Osteoblast (primary cell): Measurements from ENCODE around the gene RASGRF2. TPM values are rescaled to one million over a fixed set of nuclear protein-coding genes. Genes with fewer than 3 reads are reported as not detected.

Source experiments
- DNase-seq: peaks from one replicate; pipeline ENCODE4 v3.0.0; 2011; ENCODE audit warnings: low spot score, mixed read lengths; ENCODE audit not compliant: insufficient read length; ENCODE audit errors: missing footprints
- H2AFZ ChIP-seq: 2 replicates; pipeline ENCODE4 v1.6.0; 2011; ENCODE audit warnings: mild to moderate bottlenecking, low read length
- H3K27ac ChIP-seq: 2 replicates; pipeline ENCODE4 v1.5.1; 2011; ENCODE audit warnings: mild to moderate bottlenecking, low read depth, low read length, moderate library complexity
- H3K27me3 ChIP-seq: 2 replicates; pipeline ENCODE4 v1.6.0; 2012; ENCODE audit warnings: mild to moderate bottlenecking, control low read depth, inconsistent platforms, low read length, moderate library complexity; ENCODE audit not compliant: insufficient read depth
- H3K36me3 ChIP-seq: 2 replicates; pipeline ENCODE4 v1.5.1; 2011; ENCODE audit warnings: mild to moderate bottlenecking, low read length, control low read depth, moderate library complexity; ENCODE audit not compliant: insufficient read depth
- H3K4me1 ChIP-seq: 2 replicates; pipeline ENCODE4 v1.5.1; 2011; ENCODE audit warnings: mild to moderate bottlenecking, low read length, control low read depth, moderate library complexity; ENCODE audit not compliant: insufficient read depth
- H3K4me2 ChIP-seq: 2 replicates; pipeline ENCODE4 v1.6.0; 2011; ENCODE audit warnings: mild to moderate bottlenecking, low read length; ENCODE audit not compliant: insufficient read depth
- H3K4me3 ChIP-seq: fragments of 200-600 bp; sonication (generic); 3 replicates; pipeline ENCODE4 v1.5.1; 2012; ENCODE audit warnings: mild to moderate bottlenecking, low read length, inconsistent platforms; ENCODE audit not compliant: insufficient read depth
- H3K79me2 ChIP-seq: 2 replicates; pipeline ENCODE4 v1.6.0; 2012; ENCODE audit warnings: mild to moderate bottlenecking, low read length, control low read depth, inconsistent platforms; ENCODE audit not compliant: insufficient read depth
- H3K9me3 ChIP-seq: 2 replicates; pipeline ENCODE4 v1.5.1; 2011; ENCODE audit warnings: low read depth, low read length, control low read depth
- H4K20me1 ChIP-seq: 2 replicates; pipeline ENCODE4 v1.6.0; 2012; ENCODE audit warnings: mild to moderate bottlenecking, low read length, control low read depth; ENCODE audit not compliant: insufficient read depth
- CTCF ChIP-seq: IDR thresholded peaks from 2 replicates; pipeline ENCODE4 v1.5.1; 2011; ENCODE audit warnings: mild to moderate bottlenecking, low read depth, low read length, moderate library complexity; ENCODE audit errors: extremely low read depth
- total RNA-seq: library from RNA; depleted of rRNA; stranded (reverse); fragments of >200 nt; gene quantifications from 2 replicates; pipeline ENCODE4 v1.2.3, GENCODE V29; 2012

RASGRF2 gene
- total RNA-seq, 1 donor = under 0.01 TPM

- Histone ChIP-seq H3K36me3 (no peaks in the 10 kb centered on the region), H3K4me2 (no peak overlapping the region), H3K79me2 (no peaks in the 10 kb centered on the region), H3K27ac (no peak overlapping the region), H2AFZ (no peak overlapping the region), H3K4me1 (no peaks in the 10 kb centered on the region), H4K20me1 (no peaks in the 10 kb centered on the region), H3K9me3 (no peaks in the 10 kb centered on the region), H3K27me3 (peaks cover 4% of the 10 kb centered on the region), H3K4me3 (no peak overlapping the region)
- no peak for DNase-seq
- no peak for TF ChIP-seq CTCF
Measured at GRCh38 chr5:81132381-81132780, 172.2 kb downstream of the RASGRF2 start.

DNA sequence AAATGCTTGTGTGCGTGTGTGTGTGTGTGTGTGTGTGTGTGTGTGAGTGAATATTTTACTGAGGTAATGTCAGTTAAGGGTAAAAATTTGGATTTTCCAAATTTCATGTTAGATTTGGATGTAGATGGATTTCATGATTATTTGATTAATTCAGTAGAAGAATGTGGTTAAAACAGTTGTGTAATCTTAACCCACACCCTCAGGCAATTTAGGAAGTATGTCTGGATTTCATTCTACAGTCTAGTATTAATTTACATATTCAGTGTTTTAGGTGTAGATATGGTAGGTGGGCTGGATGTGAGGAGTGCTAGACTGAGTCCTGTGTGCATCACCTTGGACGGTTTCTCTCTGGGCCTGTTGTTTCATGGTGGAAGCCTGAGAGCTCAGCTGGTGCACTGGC is 173.9 kb downstream of the RASGRF2 start:
- Histone ChIP-seq H3K79me2 (no peaks in the 10 kb centered on the region), H3K9me3 (no peaks in the 10 kb centered on the region), H3K27me3 (peaks cover 11% of the 10 kb centered on the region), H3K4me1 (no peaks in the 10 kb centered on the region), H3K4me2 (no peak overlapping the region), H3K36me3 (no peaks in the 10 kb centered on the region), H4K20me1 (no peaks in the 10 kb centered on the region), H2AFZ (no peak overlapping the region), H3K27ac (no peak overlapping the region), H3K4me3 (no peak overlapping the region)
- TF ChIP-seq CTCF = no peak
- no peak for DNase-seq

DNA sequence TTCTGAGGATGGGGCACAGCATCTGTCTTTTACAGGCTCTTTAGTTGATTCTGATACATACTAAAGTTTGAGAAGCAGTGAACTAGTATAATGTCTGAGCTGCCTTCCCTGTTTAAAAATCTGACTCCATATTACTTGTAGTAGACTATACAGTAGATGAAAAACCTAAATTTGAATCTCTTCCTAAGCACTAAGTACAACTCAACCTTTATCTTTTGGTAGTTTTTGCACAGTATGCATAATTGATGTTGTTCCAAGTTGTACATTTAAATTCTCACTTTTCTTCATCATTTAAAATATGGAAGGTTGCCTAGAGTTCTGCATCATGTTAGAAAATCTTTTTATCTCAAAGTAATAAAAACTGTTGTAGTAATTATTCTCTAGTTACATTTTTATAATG is 174.4 kb downstream of the RASGRF2 start:
- no peaks in the 10 kb centered on the region for H4K20me1 ChIP-seq
- no peak overlapping the region for H2AFZ ChIP-seq
- no peaks in the 10 kb centered on the region for H3K9me3 ChIP-seq
- no peak overlapping the region for H3K27ac ChIP-seq
- H3K36me3 ChIP-seq = no peaks in the 10 kb centered on the region
- H3K4me2 ChIP-seq = no peak overlapping the region
- H3K4me3 ChIP-seq = no peak overlapping the region
- H3K27me3 ChIP-seq = peaks cover 9% of the 10 kb centered on the region
- no peaks in the 10 kb centered on the region for H3K79me2 ChIP-seq
- no peak for TF ChIP-seq CTCF
- no peak for DNase-seq
- no peaks in the 10 kb centered on the region for H3K4me1 ChIP-seq

DNA sequence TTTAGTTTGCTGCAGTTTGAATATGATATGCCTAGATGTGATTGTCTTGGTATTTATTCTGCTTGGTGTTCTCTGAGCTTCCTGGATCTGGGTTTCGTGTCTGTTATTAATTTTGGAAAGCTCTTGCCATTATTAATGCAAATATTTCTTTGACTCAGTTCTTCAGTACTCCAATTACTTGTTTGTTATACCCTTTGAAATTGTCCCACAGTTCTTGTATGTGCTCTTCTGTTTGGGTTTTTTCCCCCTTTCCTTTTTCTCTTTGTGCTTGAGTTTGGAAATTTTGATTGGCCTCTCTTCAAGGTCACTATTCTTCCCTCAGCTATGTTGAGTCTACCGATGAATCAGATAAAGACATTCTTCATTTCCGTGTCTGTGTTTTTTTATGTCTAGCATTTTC is 176.4 kb downstream of the RASGRF2 start:
- H2AFZ ChIP-seq = no peak overlapping the region
- H3K4me1 ChIP-seq = peaks cover 7% of the 10 kb centered on the region
- H3K9me3 ChIP-seq = no peaks in the 10 kb centered on the region
- H3K27me3 ChIP-seq = peaks cover 7% of the 10 kb centered on the region
- no peaks in the 10 kb centered on the region for H3K79me2 ChIP-seq
- no peak for TF ChIP-seq CTCF
- no peak overlapping the region for H3K27ac ChIP-seq
- DNase-seq = no peak
- no peaks in the 10 kb centered on the region for H3K36me3 ChIP-seq
- no peaks in the 10 kb centered on the region for H4K20me1 ChIP-seq
- no peak overlapping the region for H3K4me3 ChIP-seq
- H3K4me2 ChIP-seq = no peak overlapping the region
